Measurements from ENCODE around the gene DISP3.

DISP3 gene

DNA sequence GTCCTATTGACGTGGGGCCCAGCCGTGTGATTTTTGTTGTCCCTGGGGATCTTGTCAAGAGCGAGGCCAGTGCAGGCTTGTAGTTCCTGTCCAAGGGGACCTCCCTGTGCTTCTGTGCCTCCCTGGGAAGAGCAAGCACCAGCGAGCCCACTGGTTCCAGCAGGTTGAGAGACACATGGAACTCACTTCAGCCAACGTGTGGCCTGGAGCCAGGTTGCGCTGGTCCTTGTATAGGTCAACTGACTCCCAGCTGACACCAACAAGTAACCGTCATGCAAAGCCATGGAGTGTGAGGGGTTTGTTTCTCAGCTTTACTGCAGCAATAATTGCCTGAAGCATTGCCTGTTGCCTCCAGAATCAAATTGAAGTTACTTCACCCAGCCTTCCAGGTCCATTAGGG is 63.0 kb downstream of the DISP3 start:
- Histone ChIP-seq H3K4me3 (ENCODE audit: low read depth, low read length) (no peak overlapping the region), H3K27me3 (no peaks in the 10 kb centered on the region), H3K36me3 (no peaks in the 10 kb centered on the region), H3K4me1 (no peaks in the 10 kb centered on the region), H3K9me3 (no peaks in the 10 kb centered on the region)
- TF ChIP-seq, protein P1, sequence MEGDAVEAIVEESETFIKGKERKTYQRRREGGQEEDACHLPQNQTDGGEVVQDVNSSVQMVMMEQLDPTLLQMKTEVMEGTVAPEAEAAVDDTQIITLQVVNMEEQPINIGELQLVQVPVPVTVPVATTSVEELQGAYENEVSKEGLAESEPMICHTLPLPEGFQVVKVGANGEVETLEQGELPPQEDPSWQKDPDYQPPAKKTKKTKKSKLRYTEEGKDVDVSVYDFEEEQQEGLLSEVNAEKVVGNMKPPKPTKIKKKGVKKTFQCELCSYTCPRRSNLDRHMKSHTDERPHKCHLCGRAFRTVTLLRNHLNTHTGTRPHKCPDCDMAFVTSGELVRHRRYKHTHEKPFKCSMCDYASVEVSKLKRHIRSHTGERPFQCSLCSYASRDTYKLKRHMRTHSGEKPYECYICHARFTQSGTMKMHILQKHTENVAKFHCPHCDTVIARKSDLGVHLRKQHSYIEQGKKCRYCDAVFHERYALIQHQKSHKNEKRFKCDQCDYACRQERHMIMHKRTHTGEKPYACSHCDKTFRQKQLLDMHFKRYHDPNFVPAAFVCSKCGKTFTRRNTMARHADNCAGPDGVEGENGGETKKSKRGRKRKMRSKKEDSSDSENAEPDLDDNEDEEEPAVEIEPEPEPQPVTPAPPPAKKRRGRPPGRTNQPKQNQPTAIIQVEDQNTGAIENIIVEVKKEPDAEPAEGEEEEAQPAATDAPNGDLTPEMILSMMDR (IDR thresholded peaks at IDR 0.05; ENCODE audit: low read depth, low read length), result no peak
- no peak for DNase-seq

DNA sequence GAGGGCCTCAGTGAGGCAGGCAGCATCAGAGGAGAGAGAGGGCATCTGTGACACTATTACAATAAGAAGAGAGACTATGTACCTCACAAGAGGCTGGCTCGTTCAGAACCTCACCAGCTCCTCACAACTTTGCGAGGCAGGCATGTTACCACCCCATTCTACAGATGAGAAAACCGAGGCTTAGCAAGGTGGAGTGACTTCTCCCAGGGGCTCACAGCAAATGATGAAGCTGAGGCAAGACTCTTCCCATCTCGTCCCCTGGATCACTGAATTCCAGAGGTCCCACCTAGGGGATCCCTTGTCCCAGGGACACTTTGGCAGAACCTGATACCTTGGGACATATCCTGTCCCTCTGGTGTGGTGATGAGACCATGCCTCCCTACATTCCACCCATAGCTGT is 64.4 kb downstream of the DISP3 start:
- no peak overlapping the region for H3K4me3 ChIP-seq (ENCODE audit: low read depth, low read length)
- no peaks in the 10 kb centered on the region for H3K36me3 ChIP-seq

DNA sequence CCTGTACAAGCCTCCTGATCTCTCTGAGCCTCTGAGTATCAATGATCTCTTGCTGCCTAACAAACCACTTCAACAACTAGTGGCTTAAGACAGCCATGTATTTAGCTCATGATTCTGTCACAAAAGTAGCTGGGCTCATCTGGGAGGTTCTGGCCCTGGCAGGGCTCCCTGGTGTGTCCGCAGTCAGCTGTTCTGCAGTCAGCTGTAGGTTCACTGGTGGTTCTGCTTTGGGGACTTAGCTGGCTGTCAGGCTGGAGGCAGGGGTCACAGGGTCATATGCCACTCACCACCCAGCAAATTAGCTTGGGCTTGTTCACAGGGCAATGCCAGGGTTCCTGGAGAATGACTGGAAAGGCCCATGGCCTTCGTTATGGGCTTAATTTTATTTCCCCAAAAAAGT is 64.8 kb downstream of the DISP3 start:
- Histone ChIP-seq H3K9me3 (no peaks in the 10 kb centered on the region), H3K4me1 (no peaks in the 10 kb centered on the region), H3K36me3 (no peaks in the 10 kb centered on the region), H3K27me3 (no peaks in the 10 kb centered on the region), H3K4me3 (ENCODE audit: low read depth, low read length) (no peak overlapping the region)
- DNase-seq, result no peak
- TF ChIP-seq, protein P1 (IDR thresholded peaks at IDR 0.05; ENCODE audit: low read depth, low read length), result no peak

More for the DNA sequence above, 64.4 kb downstream of the DISP3 start:
- Histone ChIP-seq H3K9me3 (no peaks in the 10 kb centered on the region), H3K4me1 (no peaks in the 10 kb centered on the region), H3K27me3 (no peaks in the 10 kb centered on the region)
- DNase-seq, result no peak
- TF ChIP-seq, protein P1 (IDR thresholded peaks at IDR 0.05; ENCODE audit: low read depth, low read length), result no peak

DNA sequence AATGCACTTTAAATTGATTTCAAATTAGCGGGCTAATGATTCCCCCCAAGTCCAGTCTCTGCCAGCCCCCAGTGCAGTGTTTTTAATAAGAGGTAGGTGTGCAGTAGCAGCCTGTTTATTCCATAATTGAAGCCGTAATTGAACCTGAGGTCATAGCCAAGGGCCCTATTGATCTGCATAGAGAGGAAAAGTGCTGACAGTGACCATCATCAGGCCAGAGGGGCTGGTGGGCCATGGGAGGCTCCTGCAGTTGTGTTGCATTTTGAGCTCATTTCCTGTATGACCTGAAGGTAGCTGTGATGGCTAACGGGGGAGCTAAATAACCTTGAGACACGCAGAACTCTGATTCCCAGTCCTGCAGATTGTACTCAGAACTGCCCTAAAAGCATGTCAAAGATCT is 67.5 kb downstream of the DISP3 start:
- Histone ChIP-seq H3K36me3 (no peaks in the 10 kb centered on the region), H3K4me1 (no peaks in the 10 kb centered on the region), H3K27me3 (no peaks in the 10 kb centered on the region), H3K4me3 (ENCODE audit: low read depth, low read length) (no peak overlapping the region), H3K9me3 (no peaks in the 10 kb centered on the region)
- no peak for DNase-seq
- TF ChIP-seq, protein P1 (IDR thresholded peaks at IDR 0.05; ENCODE audit: low read depth, low read length), result no peak

DNA sequence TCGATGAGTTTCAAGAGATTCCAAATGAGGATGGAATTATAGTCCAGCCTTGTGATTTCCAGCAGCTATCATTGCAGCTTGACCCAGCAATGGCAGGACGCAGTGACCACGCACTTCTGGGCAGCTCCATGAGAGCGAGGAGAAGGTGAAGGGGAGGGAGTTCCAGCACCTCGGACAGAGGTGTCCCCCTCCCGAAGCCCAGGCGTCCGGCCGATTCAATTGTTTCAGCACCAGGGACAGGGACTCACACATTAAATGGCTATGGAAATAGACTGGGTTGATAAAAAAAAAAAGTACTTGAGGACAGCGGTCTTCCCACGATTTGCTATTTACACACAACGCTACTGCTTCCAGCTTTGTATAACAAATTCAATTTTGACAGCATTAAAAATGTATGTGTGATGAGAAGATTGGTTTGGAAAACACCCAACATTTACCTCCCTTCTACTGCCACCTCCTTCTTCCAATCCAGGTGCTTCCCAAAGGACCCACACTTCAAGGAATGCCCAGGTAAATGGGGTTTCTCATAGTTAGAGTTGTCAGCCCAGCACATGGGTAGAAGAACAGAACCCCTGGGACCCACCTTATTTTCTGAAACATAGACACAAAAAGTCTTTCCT is 71.8 kb downstream of the DISP3 start:
- no peak for DNase-seq
- no peaks in the 10 kb centered on the region for H3K4me1 ChIP-seq
- no peaks in the 10 kb centered on the region for H3K27me3 ChIP-seq
- TF ChIP-seq, protein P1 (IDR thresholded peaks at IDR 0.05; ENCODE audit: low read depth, low read length), result no peak
- no peaks in the 10 kb centered on the region for H3K9me3 ChIP-seq
- no peaks in the 10 kb centered on the region for H3K36me3 ChIP-seq
- no peak overlapping the region for H3K4me3 ChIP-seq (ENCODE audit: low read depth, low read length)

DNA sequence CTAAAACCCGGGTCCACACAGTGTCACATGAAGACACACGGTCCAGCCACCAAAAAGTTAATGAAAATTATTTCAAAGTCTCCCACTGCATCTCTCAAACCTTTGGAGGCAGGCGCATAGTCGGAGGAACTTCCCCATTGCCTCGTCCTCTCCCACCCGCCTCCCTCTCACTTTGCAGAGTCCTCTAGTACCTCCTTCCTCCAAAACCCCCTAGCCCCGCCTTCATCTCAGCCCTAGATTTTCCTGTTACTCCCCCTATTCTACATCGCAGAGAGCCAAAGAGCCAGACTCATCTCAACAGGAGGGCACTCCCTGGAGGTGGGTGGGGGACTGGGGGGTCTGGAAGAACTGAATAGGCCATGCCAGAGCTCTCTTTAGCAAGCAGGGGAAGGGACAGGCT is 79.3 kb downstream of the DISP3 start:
- Histone ChIP-seq H3K27me3 (no peaks in the 10 kb centered on the region), H3K9me3 (no peaks in the 10 kb centered on the region), H3K4me3 (ENCODE audit: low read depth, low read length) (no peak overlapping the region), H3K4me1 (peaks cover 3% of the 10 kb centered on the region; the same call in 1 of the 2 replicates), H3K36me3 (no peaks in the 10 kb centered on the region)
- DNase-seq, result no peak
- TF ChIP-seq, protein P1 (IDR thresholded peaks at IDR 0.05; ENCODE audit: low read depth, low read length), result no peak
